Activated CD8-positive, alpha-beta memory T cell treated with anti-CD3 and anti-CD28 coated beads, Interleukin-2, amount 10 ng/mL, durations not matched to agents 7 days and 5 days (primary cell): ENCODE measurements around the gene GOLGA8N. TPM values are rescaled to one million over a fixed set of nuclear protein-coding genes. Genes with fewer than 3 reads are reported as not detected.

Source experiments
- ATAC-seq: fragments of 150-1000 bp; cut with Tn5 transposase; one replicate; pipeline ENCODE4 v1.10.0; 2021; ENCODE audit warnings: moderate library complexity
- CTCF ChIA-PET: fragments of 350-600 bp; sonication (Branson Sonifier 250); formaldehyde crosslinking; loops from one replicate; lab custom pipeline; 2021; ENCODE audit warnings: antibody characterized with exemption; lab: Charles Lee
- DNase-seq: peaks from one replicate; pipeline ENCODE4 v3.0.0-alpha.2; 2020
- H3K27ac Mint-ChIP-seq: one replicate; pipeline ENCODE4 v1.8.0; 2021; ENCODE audit warnings: mild to moderate bottlenecking, mixed read lengths
- H3K27me3 Mint-ChIP-seq: one replicate; pipeline ENCODE4 v1.8.0; 2021; ENCODE audit warnings: mixed read lengths
- H3K36me3 Mint-ChIP-seq: one replicate; pipeline ENCODE4 v1.8.0; 2021; ENCODE audit warnings: mild to moderate bottlenecking, mixed read lengths
- H3K4me1 Mint-ChIP-seq: one replicate; pipeline ENCODE4 v1.8.0; 2021; ENCODE audit warnings: mixed read lengths
- H3K4me3 Mint-ChIP-seq: one replicate; pipeline ENCODE4 v1.8.0; 2021; ENCODE audit warnings: mild to moderate bottlenecking, moderate library complexity, mixed read lengths
- H3K9me3 Mint-ChIP-seq: one replicate; pipeline ENCODE4 v1.8.0; 2022; ENCODE audit warnings: low read depth, mixed read lengths
- total RNA-seq, 2 experiments: library from RNA; stranded (reverse); gene quantifications; one replicate each; pipeline ENCODE4 v1.2.3, GENCODE V29; 2021

Gene GOLGA8N
- total RNA-seq, 2 experiments from 2014 or later = 15.6 to 22.9 TPM

DNA sequence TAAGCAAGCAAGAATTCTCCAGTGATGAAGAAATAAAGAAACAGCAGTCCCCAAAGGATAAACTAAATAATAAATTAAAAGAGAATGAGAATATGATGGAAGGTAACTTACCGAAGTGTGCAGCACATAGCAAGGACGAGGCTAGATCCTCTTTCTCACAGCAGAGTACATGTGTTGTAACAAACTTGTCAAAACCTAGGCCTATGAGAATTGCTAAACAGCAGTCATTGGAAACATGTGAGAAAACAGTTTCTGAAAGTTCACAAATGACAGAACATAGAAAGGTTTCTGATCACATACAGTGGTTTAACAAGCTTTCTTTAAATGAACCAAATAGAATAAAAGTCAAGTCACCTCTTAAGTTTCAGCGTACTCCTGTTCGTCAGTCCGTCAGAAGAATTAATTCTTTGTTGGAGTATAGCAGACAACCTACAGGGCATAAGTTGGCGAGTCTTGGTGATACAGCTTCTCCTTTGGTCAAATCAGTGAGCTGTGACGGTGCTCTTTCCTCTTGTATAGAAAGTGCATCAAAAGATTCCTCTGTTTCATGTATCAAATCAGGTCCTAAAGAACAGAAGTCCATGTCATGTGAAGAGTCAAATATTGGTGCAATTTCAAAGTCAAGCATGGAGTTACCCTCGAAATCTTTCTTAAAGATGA lies 43.8 kb downstream of the GOLGA8N start:
- ATAC-seq (no peak), DNase-seq (no peak)
- CTCF ChIA-PET = no interaction called here
- H3K36me3 Mint-ChIP-seq = peaks cover 57% of the 10 kb centered on the region
- no peaks in the 10 kb centered on the region for H3K9me3 Mint-ChIP-seq
- H3K27me3 Mint-ChIP-seq = no peaks in the 10 kb centered on the region
- no peaks in the 10 kb centered on the region for H3K4me1 Mint-ChIP-seq
- no peak overlapping the region for H3K27ac Mint-ChIP-seq
- H3K4me3 Mint-ChIP-seq = no peak overlapping the region

DNA sequence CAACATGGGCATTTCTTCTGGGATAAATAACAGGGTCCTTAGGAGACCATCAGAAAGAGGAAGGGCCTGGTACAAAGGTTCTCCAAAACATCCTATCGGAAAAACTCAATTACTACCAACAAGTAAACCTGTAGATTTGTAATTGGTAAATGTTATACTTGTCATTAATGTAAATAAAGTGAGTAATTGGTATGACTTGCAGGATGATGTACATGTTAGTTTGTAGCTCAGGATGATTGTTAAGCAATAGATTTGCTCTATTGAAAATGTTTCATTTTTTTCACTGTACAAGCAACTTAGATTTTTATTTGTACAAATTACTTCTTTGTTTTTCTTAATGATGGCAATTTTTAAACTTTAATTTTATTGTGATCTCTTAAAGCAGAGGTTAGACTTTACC lies 44.4 kb downstream of the GOLGA8N start:
- no peak overlapping the region for H3K4me3 Mint-ChIP-seq
- H3K4me1 Mint-ChIP-seq = no peaks in the 10 kb centered on the region
- H3K27ac Mint-ChIP-seq = no peak overlapping the region
- H3K36me3 Mint-ChIP-seq = peaks cover 57% of the 10 kb centered on the region
- no peaks in the 10 kb centered on the region for H3K27me3 Mint-ChIP-seq
- no peak for ATAC-seq
- no peaks in the 10 kb centered on the region for H3K9me3 Mint-ChIP-seq
- DNase-seq = no peak
- CTCF ChIA-PET = no interaction called here

DNA sequence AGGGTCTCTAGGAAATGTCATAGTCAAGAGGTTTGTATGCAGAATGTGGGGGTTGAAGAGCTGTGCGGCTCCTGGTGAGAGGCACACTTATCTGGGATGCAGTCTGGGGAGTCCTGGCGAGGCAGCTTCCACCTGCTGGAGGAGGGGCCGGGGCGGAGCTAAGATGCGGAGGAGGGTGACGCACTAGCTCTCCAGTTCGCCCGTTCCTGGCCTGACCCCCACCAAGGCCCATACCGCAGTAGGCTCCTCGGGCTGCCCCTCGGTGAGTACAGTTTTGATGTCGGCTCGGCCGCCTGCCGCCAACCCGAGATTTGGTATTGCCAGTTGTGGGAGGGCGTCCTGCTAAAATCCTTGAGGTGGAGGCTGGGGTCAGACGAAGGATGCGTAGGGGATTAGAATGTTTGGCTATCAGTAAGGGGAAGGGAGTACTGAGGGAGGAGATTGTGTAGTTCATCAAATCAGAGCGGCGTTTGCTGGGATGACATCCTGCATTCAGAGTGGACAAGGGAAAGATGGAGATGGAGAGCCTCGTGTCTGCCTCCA lies 48.3 kb downstream of the GOLGA8N start, which contains the start of gene SCG5:
Gene SCG5, plus strand, starts transcription at position 194 of the 543 bp plus-strand sequence. CDS start 1,883 bp downstream, outside the sequence.
- DNase-seq = no peak
- Mint-ChIP-seq H3K4me3 (no peak within 1 kb of the TSS), H3K9me3 (no peaks in the 10 kb centered on the region), H3K4me1 (no peaks in the 10 kb centered on the region), H3K27me3 (no peaks in the 10 kb centered on the region), H3K27ac (no peak within 1 kb of the TSS), H3K36me3 (peaks cover 38% of the 10 kb centered on the region)
- ATAC-seq = no peak
- CTCF ChIA-PET = interaction anchor here (1.5 kb wide), 1 partner anchor 10 kb away, joined by 6 read pairs; no protein-coding TSS in a partner anchor

DNA sequence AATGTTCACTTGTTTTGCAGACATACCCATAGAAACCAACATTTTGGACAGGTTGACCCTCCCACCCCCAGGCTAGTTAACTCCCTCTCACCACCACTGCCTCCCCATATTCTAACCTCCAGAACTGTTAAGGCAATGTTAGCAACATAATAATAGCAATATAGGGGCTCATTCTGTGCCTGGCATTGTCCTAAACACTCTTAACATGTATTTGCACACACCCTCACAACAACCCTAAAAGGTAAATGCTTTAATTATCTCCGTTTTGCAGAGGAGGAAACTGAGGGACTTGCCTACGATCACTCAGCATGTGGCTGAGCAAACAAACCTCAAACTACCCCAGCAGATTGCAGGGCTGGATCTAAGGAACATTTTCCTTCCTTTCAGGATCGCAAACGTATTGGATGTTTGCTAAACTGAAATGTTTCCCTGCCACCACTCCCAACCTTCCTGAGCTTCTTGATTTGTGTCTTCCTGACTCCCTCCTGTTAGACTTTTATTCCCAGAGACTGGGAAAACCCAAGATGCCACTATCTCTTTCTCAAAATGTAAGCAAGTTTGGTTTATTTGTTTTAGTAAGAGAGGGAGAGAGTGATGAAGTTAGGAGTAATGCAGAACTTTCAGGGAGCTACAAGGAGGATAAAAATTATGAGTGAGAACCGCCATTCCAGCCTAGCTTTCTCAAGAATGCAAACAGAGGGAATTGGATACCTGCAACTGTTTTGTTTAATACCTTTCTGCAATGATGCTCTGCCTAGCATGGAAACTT lies 49.6 kb downstream of the GOLGA8N start:
- Mint-ChIP-seq H3K27me3 (no peaks in the 10 kb centered on the region), H3K27ac (no peak overlapping the region), H3K4me1 (no peaks in the 10 kb centered on the region), H3K9me3 (no peaks in the 10 kb centered on the region), H3K36me3 (peaks cover 33% of the 10 kb centered on the region), H3K4me3 (no peak overlapping the region)
- ATAC-seq (no peak), DNase-seq (no peak)
- CTCF ChIA-PET = interaction anchor here (0.6 kb wide), 1 partner anchor 38 kb away, joined by 3 read pairs; no protein-coding TSS in a partner anchor

DNA sequence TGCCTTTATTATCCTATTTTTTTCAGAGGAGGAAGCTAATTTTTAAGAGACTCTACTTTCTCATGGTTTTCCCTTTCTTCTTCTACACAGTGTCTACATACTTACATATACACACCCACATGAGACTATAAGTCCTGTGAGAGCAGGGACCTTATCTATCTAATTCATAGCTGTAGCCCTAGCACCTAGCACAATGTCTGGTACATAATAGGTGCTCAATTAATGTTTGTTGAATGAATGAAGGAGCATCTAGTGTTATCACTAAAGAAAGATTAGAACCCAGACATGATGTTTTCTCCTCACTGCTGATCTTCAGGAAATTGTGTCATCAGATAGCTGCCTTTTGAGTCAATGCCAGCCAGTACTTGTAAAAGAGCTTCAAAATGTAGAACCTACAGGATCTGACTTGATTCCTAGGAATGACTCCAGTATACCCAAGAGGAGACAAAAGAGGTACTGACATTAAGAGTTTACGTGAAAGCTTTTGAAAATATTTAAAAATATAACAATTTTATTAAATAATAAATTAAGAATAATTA lies 50.7 kb downstream of the GOLGA8N start:
- H3K4me3 Mint-ChIP-seq = no peak overlapping the region
- CTCF ChIA-PET = interaction anchor here (1.1 to 1.7 kb wide), 2 partner anchors 10 to 12 kb away, joined by 3 to 8 read pairs; no protein-coding TSS in a partner anchor
- peaks cover 40% of the 10 kb centered on the region for H3K36me3 Mint-ChIP-seq
- ATAC-seq (no peak), DNase-seq (no peak)
- H3K4me1 Mint-ChIP-seq = no peaks in the 10 kb centered on the region
- no peaks in the 10 kb centered on the region for H3K27me3 Mint-ChIP-seq
- H3K9me3 Mint-ChIP-seq = no peaks in the 10 kb centered on the region
- H3K27ac Mint-ChIP-seq = no peak overlapping the region

DNA sequence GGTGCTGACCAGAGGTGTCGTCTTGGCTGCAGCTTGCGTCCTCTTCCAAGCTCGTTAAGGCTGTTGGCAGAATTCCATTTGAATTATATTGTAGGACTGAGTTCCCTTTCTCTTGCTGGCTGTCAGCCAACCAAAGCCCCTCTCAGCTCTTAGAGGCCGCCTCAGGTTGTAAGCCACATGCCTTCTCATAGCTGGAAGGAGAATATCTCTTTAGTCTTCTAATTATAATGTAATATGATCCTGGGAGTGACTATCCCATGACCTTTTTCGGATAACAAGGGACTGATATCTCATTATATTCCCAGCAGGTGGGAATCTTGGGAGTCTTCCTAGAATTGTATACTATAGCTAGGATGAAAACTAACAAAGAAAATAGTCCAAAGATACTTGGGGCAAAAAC lies 53.0 kb downstream of the GOLGA8N start:
- no peaks in the 10 kb centered on the region for H3K27me3 Mint-ChIP-seq
- no peak overlapping the region for H3K4me3 Mint-ChIP-seq
- H3K4me1 Mint-ChIP-seq = no peaks in the 10 kb centered on the region
- no peak for ATAC-seq
- DNase-seq = no peak
- no peaks in the 10 kb centered on the region for H3K9me3 Mint-ChIP-seq
- CTCF ChIA-PET = no interaction called here
- H3K36me3 Mint-ChIP-seq = peaks cover 35% of the 10 kb centered on the region
- H3K27ac Mint-ChIP-seq = no peak overlapping the region

DNA sequence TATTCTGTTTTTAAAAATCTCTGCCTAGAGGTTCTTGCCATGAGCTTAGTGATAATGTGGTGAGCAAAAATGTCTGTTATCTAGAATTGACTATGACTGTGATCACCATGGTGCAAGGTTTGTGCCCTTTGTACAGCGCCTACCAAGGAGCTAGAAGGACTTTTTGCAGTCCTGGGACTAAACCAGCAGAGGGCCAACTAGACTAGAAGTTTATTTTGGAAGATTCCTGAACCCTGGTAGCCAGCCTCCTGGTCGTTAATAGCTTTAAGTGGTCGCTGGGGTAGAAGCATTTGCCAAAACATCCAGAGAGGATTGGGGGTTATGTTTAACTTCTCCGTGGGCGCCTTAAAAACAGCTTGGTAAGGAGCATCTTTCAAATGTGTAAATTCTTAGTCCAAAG lies 56.1 kb downstream of the GOLGA8N start:
- CTCF ChIA-PET = interaction anchor here (0.6 to 1.1 kb wide), 3 partner anchors 9 to 20 kb away, joined by 3 to 4 read pairs (median 3); no protein-coding TSS in a partner anchor
- Mint-ChIP-seq H3K4me1 (no peaks in the 10 kb centered on the region), H3K27me3 (no peaks in the 10 kb centered on the region), H3K9me3 (no peaks in the 10 kb centered on the region), H3K4me3 (no peak overlapping the region), H3K27ac (no peak overlapping the region), H3K36me3 (peaks cover 30% of the 10 kb centered on the region)
- no peak for DNase-seq
- no peak for ATAC-seq

DNA sequence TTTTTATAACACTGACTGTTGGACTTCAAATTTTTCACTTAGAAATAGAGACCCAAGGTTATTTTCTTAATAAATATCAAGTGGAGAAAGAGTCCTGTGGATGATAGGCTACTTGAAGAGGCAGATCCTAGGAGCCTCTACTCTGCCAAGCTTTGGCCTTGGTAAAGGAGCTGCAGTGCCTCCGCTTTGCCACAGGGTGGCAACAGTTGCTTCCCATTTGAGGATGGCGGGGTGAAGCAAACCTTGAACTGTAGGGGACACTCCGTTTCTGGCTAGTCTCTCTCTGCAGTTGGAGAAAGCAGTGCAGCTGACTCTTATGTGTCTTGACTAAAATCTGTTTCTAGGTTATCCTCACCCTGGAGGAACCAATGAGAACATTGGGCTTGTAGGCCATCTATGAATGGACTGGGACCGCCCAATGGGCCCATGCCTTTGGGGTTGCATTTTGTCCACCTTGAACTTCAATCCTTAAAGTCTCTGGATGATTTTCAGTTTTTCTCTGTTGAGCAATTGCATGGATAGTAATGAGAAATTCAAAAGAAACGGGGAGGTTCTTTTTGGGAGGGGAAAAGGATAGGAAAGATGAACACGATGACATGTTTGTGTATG lies 58.1 kb downstream of the GOLGA8N start:
- Mint-ChIP-seq H3K27ac (no peak overlapping the region), H3K36me3 (peaks cover 33% of the 10 kb centered on the region), H3K9me3 (no peaks in the 10 kb centered on the region), H3K4me1 (peaks cover 2% of the 10 kb centered on the region), H3K4me3 (no peak overlapping the region), H3K27me3 (no peaks in the 10 kb centered on the region)
- CTCF ChIA-PET = interaction anchor here (0.5 to 1.9 kb wide), 9 partner anchors 8 to 342 kb away, joined by 3 to 7 read pairs (median 4); partner anchors contain the start of gene SCG5
- ATAC-seq = peak; percentile 71
- peak; percentile 66 for DNase-seq

DNA sequence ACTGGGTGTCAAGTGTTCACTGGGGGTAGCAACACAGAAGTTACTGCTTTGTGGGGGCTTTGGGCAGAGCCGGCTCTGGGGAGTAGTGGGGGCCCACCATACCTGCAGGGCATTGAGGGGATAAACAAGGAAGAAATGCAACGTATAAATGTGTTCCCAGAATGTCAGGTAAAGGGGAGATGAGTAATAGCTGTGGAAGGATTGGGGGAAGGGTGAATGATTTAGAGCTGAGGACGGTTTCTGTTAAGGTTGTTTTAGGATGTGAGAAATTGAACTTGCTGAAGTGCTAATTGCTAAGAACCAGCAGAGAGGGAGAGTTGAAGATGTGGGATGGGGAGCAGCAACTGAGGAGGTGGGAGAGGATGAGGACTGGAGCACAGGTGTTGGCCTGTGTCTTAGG lies 58.9 kb downstream of the GOLGA8N start:
- H3K4me3 Mint-ChIP-seq = no peak overlapping the region
- peaks cover 8% of the 10 kb centered on the region for H3K4me1 Mint-ChIP-seq
- H3K27me3 Mint-ChIP-seq = no peaks in the 10 kb centered on the region
- no peak overlapping the region for H3K27ac Mint-ChIP-seq
- H3K9me3 Mint-ChIP-seq = no peaks in the 10 kb centered on the region
- DNase-seq = no peak
- CTCF ChIA-PET = interaction anchor here (0.7 kb wide), 1 partner anchor 1180 kb away, joined by 3 read pairs; no protein-coding TSS in a partner anchor
- peaks cover 36% of the 10 kb centered on the region for H3K36me3 Mint-ChIP-seq
- no peak for ATAC-seq

DNA sequence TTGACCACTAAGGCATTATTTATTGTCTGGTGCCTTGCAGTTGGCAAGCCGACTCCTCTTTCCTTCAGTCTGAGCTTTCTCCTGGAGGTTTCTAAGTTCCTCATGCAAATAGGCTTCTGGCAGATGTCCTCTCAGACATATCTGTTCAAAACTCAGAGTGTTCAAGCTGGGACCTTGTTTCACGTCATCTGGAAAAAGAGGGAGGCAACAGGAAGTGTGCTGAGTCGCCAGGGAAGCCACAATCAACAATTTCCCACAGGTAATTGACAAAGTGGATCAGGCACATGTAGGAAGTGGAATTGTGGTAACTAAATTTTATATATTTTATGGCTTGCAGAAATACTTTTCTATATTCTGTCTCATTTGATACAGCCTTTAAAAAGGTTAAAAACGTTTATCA lies 62.8 kb downstream of the GOLGA8N start:
- no peak for DNase-seq
- Mint-ChIP-seq H3K4me1 (peaks cover 11% of the 10 kb centered on the region), H3K4me3 (no peak overlapping the region), H3K27me3 (no peaks in the 10 kb centered on the region), H3K36me3 (peaks cover 25% of the 10 kb centered on the region), H3K27ac (no peak overlapping the region), H3K9me3 (no peaks in the 10 kb centered on the region)
- CTCF ChIA-PET = interaction anchor here (0.7 to 2.6 kb wide), 2 partner anchors 10 to 12 kb away, joined by 3 to 8 read pairs; no protein-coding TSS in a partner anchor
- no peak for ATAC-seq

DNA sequence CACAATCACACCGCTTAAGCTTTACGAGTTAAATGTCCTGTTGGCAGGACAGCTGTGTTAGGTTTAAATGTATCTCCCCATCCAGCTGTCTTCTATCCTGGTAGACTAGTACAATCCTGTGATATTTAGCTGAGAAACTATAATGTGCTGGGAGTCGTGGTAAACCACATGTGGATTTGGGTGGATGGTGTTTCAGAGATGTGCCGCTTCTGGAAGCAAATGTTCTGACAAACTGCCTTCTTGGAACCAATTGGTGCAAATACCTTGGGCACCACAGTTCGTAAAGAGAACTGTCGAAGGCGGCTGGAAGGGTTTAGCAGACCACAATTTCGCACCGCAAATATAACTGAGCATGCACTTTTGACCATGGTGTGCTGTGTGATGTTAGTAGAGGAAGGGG lies 63.2 kb downstream of the GOLGA8N start:
- no peaks in the 10 kb centered on the region for H3K27me3 Mint-ChIP-seq
- DNase-seq = no peak
- H3K4me1 Mint-ChIP-seq = peaks cover 11% of the 10 kb centered on the region
- ATAC-seq = no peak
- CTCF ChIA-PET = interaction anchor here (2.6 kb wide), 1 partner anchor 10 kb away, joined by 8 read pairs; no protein-coding TSS in a partner anchor
- no peak overlapping the region for H3K4me3 Mint-ChIP-seq
- no peaks in the 10 kb centered on the region for H3K9me3 Mint-ChIP-seq
- peaks cover 25% of the 10 kb centered on the region for H3K36me3 Mint-ChIP-seq
- no peak overlapping the region for H3K27ac Mint-ChIP-seq
